HFFc6 (cell line): ENCODE data around the gene SARS1. TPM values are rescaled to one million over a fixed set of nuclear protein-coding genes. Genes with fewer than 3 reads are reported as not detected.

Experiments
- DNase-seq: peaks from one replicate; pipeline ENCODE4 v3.0.0-alpha.2; 2018
- H3K27ac Mint-ChIP-seq: 2 replicates; pipeline ENCODE4 v1.8.0; 2020; ENCODE audit warnings: mild to moderate bottlenecking, mixed read lengths
- H3K27me3 Mint-ChIP-seq: 2 replicates; pipeline ENCODE4 v1.8.0; 2021; ENCODE audit warnings: mild to moderate bottlenecking, moderate library complexity, mixed read lengths; ENCODE audit not compliant: insufficient read depth
- H3K36me3 Mint-ChIP-seq: 2 replicates; pipeline ENCODE4 v1.8.0; 2021; ENCODE audit warnings: low read depth, mixed read lengths
- H3K4me1 Mint-ChIP-seq: 2 replicates; pipeline ENCODE4 v1.8.0; 2020; ENCODE audit warnings: low read depth, mixed read lengths
- H3K4me3 Mint-ChIP-seq: 2 replicates; pipeline ENCODE4 v1.8.0; 2020; ENCODE audit warnings: mild to moderate bottlenecking, moderate library complexity, mixed read lengths
- H3K9me3 Mint-ChIP-seq: 2 replicates; pipeline ENCODE4 v1.8.0; 2020; ENCODE audit warnings: mild to moderate bottlenecking, mixed read lengths
- CTCF ChIP-seq: fragments of 200-600 bp; sonication (generic); IDR thresholded peaks from 2 replicates; pipeline ENCODE4 v1.5.0; 2021; ENCODE audit warnings: antibody characterized with exemption, mild to moderate bottlenecking
- total RNA-seq, 6 experiments: library from RNA; stranded (reverse); fragmentation: NEBNext Ultra II Directional; extraction: Animal tissue kit (Norgen Biotek cat#: 25700); gene quantifications; 2 replicates in 1 of 6; 3 replicates in 5 of 6; pipeline ENCODE4 v1.2.3, GENCODE V29; 2021

SARS1 gene
- total RNA-seq, 6 experiments from 2014 or later: 165 to 194 (median 176) TPM

- no peaks in the 10 kb centered on the region for H3K36me3 Mint-ChIP-seq
Observed at GRCh38 chr1:109269981-109270622, 56.4 kb downstream of the SARS1 start.

GRCh38 chr1:109270623-109271317 lies 57.1 kb downstream of the SARS1 start:
- H3K4me3 Mint-ChIP-seq: no peak overlapping the region
- peaks cover 32% of the 10 kb centered on the region for H3K4me1 Mint-ChIP-seq
- no peak for TF ChIP-seq CTCF
- no peaks in the 10 kb centered on the region for H3K36me3 Mint-ChIP-seq
- DNase-seq: no peak
- H3K27me3 Mint-ChIP-seq: peaks cover 2% of the 10 kb centered on the region; the same call in 1 of the 2 replicates
- H3K9me3 Mint-ChIP-seq: no peaks in the 10 kb centered on the region
- no peak overlapping the region for H3K27ac Mint-ChIP-seq

More at GRCh38 chr1:109269981-109270622, 56.4 kb downstream of the SARS1 start:
- Mint-ChIP-seq H3K4me1 (peaks cover 25% of the 10 kb centered on the region), H3K27me3 (peaks cover 2% of the 10 kb centered on the region; the same call in 1 of the 2 replicates), H3K4me3 (no peak overlapping the region), H3K27ac (no peak overlapping the region), H3K9me3 (no peaks in the 10 kb centered on the region)
- TF ChIP-seq CTCF: no peak
- DNase-seq: no peak

GRCh38 chr1:109271458-109271857 lies 57.7 kb downstream of the SARS1 start:
- no peak overlapping the region for H3K27ac Mint-ChIP-seq
- H3K36me3 Mint-ChIP-seq: no peaks in the 10 kb centered on the region
- no peaks in the 10 kb centered on the region for H3K9me3 Mint-ChIP-seq
- H3K27me3 Mint-ChIP-seq: peaks cover 2% of the 10 kb centered on the region; the same call in 1 of the 2 replicates
- H3K4me1 Mint-ChIP-seq: peaks cover 39% of the 10 kb centered on the region
- no peak overlapping the region for H3K4me3 Mint-ChIP-seq
- TF ChIP-seq CTCF: no peak
- DNase-seq: no peak

- DNase-seq: no peak
- H3K27ac Mint-ChIP-seq: no peak overlapping the region
Observed at GRCh38 chr1:109272021-109272799, 58.5 kb downstream of the SARS1 start.

More at GRCh38 chr1:109272021-109272799, 58.5 kb downstream of the SARS1 start:
- Mint-ChIP-seq H3K4me1 (peaks cover 40% of the 10 kb centered on the region), H3K9me3 (no peaks in the 10 kb centered on the region), H3K27me3 (peaks cover 5% of the 10 kb centered on the region; the same call in 1 of the 2 replicates), H3K36me3 (no peaks in the 10 kb centered on the region), H3K4me3 (no peak overlapping the region)
- no peak for TF ChIP-seq CTCF
